Duodenal mucosa (tissue), 2 donors: ENCODE data around the gene MRPL43.
A peak's percentile ranks its signal among the peaks of the same experiment; 100 is the strongest.
"Not testable (repeated sequence)": the region's sequence is repeated elsewhere in the genome, so short reads cannot be mapped to it uniquely, and the experiment has no call there.

Experiments
- H3K27ac ChIP-seq: one replicate; pipeline ENCODE4 v1.7.0; 2013; ENCODE audit warnings: low read depth, low read length
- H3K27me3 ChIP-seq, 2 donors: one replicate each; pipeline ENCODE4 v1.7.0; 2013; ENCODE audit warnings: low read length in 2 of 2, control low read depth in 1 of 2; ENCODE audit not compliant: insufficient read depth in 2 of 2, control insufficient read depth in 1 of 2
- H3K36me3 ChIP-seq, 2 donors: one replicate each; pipeline ENCODE4 v1.7.0; 2013; ENCODE audit warnings: low read length in 2 of 2, control low read depth in 1 of 2; ENCODE audit not compliant: insufficient read depth in 2 of 2, control insufficient read depth in 1 of 2
- H3K4me1 ChIP-seq, 2 donors: one replicate each; pipeline ENCODE4 v1.7.0; 2013; ENCODE audit warnings: low read length in 2 of 2, control low read depth in 1 of 2; ENCODE audit not compliant: insufficient read depth in 2 of 2, control insufficient read depth in 1 of 2
- H3K4me3 ChIP-seq, 2 donors: one replicate each; pipeline ENCODE4 v1.7.0; 2013; ENCODE audit warnings: low read length in 2 of 2, low read depth in 1 of 2
- H3K9ac ChIP-seq, 2 donors: one replicate each; pipeline ENCODE4 v1.7.0; 2013; ENCODE audit warnings: low read length in 2 of 2, low read depth in 1 of 2
- H3K9me3 ChIP-seq, 2 donors: one replicate each; pipeline ENCODE4 v1.7.0; 2013; ENCODE audit warnings: low read length in 2 of 2, control low read depth in 1 of 2; ENCODE audit not compliant: control insufficient read depth in 1 of 2

MRPL43 gene

DNA sequence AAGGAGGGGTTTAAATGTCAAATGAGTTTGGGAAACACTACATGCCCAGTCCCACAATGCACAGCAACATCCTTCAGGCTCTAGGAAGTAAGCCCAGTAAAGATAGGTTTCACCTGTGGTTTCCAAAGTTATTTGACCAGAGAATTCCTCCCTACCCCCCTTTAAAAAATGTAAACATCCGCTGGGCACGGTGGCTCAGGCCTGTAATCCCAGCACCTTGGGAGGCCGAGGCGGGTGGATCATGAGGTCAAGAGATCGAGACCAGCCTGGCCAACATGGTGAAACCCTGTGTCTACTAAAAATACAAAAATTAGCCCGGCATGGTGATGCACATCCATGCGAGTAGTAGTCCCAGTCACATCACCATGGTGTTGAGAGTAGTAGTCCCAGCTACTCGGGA lies 11.9 kb downstream of the MRPL43 start:
- not testable (repeated sequence) for H3K9ac ChIP-seq, H3K27me3 ChIP-seq, H3K27ac ChIP-seq, H3K9me3 ChIP-seq, H3K4me3 ChIP-seq
- Histone ChIP-seq H3K36me3 (peaks cover 26 to 68% of the 10 kb centered on the region in 2 donors), H3K4me1 (peaks cover 17 to 21% of the 10 kb centered on the region in 2 donors)

- H3K9me3 ChIP-seq, result no peaks in the 10 kb centered on the region
- no peak overlapping the region for H3K9ac ChIP-seq
- peaks cover 17 to 45% of the 10 kb centered on the region in 2 donors for H3K36me3 ChIP-seq
- H3K27ac ChIP-seq, result no peak overlapping the region
- H3K27me3 ChIP-seq, result no peaks in the 10 kb centered on the region
- H3K4me1 ChIP-seq, result peaks cover 27 to 35% of the 10 kb centered on the region in 2 donors
- no peak overlapping the region for H3K4me3 ChIP-seq
Measured at GRCh38 chr10:100972904-100973535, 14.3 kb downstream of the MRPL43 start.

GRCh38 chr10:100972115-100972903 lies 15.0 kb downstream of the MRPL43 start:
- Histone ChIP-seq H3K4me3 (peak overlapping the region; percentile 79 to 84), H3K36me3 (peaks cover 17 to 38% of the 10 kb centered on the region in 2 donors), H3K4me1 (peaks cover 29 to 35% of the 10 kb centered on the region in 2 donors), H3K9me3 (no peaks in the 10 kb centered on the region), H3K27ac (no peak overlapping the region), H3K27me3 (no peaks in the 10 kb centered on the region), H3K9ac (peak overlapping the region; percentile 3 to 36)

- peaks cover 16 to 33% of the 10 kb centered on the region in 2 donors for H3K36me3 ChIP-seq
- H3K9me3 ChIP-seq, result no peaks in the 10 kb centered on the region
- peak overlapping the region; percentile 28 for H3K27ac ChIP-seq
- peaks cover 29 to 35% of the 10 kb centered on the region in 2 donors for H3K4me1 ChIP-seq
- peak overlapping the region; percentile 3 to 36 for H3K9ac ChIP-seq
- peak overlapping the region; percentile 79 to 84 for H3K4me3 ChIP-seq
- no peaks in the 10 kb centered on the region for H3K27me3 ChIP-seq
Measured at GRCh38 chr10:100970914-100971811, 16.1 kb downstream of the MRPL43 start.

GRCh38 chr10:100970076-100970913 lies 17.0 kb downstream of the MRPL43 start:
- Histone ChIP-seq H3K4me3 (peak overlapping the region; percentile 79 to 84), H3K27ac (peak overlapping the region; percentile 69), H3K4me1 (peaks cover 29 to 35% of the 10 kb centered on the region in 2 donors), H3K9me3 (no peaks in the 10 kb centered on the region), H3K27me3 (no peaks in the 10 kb centered on the region), H3K9ac (peak overlapping the region; percentile 82 to 89), H3K36me3 (peaks cover 16 to 35% of the 10 kb centered on the region in 2 donors)

DNA sequence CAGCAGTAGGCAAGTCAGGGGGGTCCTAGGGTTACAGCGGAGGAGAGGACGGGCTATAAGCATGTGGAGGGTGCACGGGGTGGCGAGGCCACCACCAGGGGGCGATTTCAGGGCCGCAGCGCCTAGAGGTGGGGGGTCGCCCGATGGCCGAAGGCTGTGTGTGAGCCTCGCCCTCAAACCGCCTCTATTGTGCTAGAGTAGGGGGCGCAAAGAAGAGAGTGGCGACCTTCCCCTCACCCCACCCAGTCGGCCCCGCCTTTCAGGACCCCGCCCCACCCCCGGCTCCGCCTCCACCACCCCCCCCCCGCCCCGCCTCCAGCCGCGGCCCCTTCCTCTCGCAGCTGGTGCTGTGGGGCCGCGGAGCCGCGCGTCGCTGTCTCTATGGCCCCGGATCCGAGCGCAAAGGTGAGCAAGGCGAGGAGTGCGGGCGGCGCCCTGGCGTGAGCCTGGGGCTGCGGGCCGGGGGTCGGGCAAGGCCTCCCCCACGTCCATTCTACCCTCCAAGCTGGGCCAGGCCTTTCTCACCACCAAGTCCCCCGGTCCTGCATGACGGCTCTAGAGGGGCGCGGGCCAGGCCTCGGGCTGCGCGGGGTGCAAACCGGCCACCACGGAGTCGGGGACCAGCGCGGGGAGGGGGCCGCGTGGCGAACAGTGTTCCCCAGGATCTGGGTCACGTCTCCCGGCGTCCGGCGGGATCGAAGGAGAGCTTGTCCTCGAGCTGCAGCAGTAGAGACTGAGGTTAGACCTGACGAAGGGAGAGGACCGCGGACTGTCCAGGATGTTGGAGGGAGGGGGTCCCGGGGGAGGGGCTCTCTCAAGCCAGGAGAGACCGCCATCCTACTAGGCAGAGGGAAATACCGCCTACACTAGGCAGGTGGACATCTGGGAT lies 17.9 kb downstream of the MRPL43 start, which contains the start of gene SEMA4G:
SEMA4G (plus strand) TSS at position 318 of the 889 bp plus-strand sequence. CDS start 3,409 bp downstream, outside the sequence.
- Histone ChIP-seq H3K9me3 (no peaks in the 10 kb centered on the region), H3K36me3 (peaks cover 16 to 34% of the 10 kb centered on the region in 2 donors), H3K4me3 (peak within 1 kb of the TSS; percentile 79 to 84), H3K27ac (peak within 1 kb of the TSS; percentile 69), H3K4me1 (peaks cover 29 to 35% of the 10 kb centered on the region in 2 donors), H3K27me3 (no peaks in the 10 kb centered on the region), H3K9ac (peak within 1 kb of the TSS; percentile 82 to 89)

DNA sequence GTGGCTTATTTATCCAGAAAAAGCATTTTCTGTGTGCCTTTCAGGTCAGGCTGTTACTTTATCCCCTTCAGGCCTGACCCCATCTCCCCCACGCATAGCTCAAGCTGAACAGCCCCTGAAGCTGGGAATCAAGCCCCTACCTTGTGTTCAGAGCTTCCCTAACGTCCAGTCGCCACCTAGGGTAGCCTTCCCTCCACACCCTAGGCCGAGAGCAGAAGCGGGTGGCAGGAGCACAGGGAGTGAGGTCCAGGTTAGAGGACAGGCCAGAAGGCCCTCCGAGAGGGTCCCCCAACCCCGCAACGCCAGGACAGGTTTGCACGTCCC lies 18.5 kb downstream of the MRPL43 start:
- H3K9ac ChIP-seq, result peak overlapping the region; percentile 63 to 67
- H3K4me1 ChIP-seq, result peaks cover 29 to 35% of the 10 kb centered on the region in 2 donors
- H3K9me3 ChIP-seq, result no peaks in the 10 kb centered on the region
- no peaks in the 10 kb centered on the region for H3K27me3 ChIP-seq
- H3K27ac ChIP-seq, result no peak overlapping the region
- H3K4me3 ChIP-seq, result peak overlapping the region; percentile 76 to 79
- H3K36me3 ChIP-seq, result peaks cover 16 to 33% of the 10 kb centered on the region in 2 donors

DNA sequence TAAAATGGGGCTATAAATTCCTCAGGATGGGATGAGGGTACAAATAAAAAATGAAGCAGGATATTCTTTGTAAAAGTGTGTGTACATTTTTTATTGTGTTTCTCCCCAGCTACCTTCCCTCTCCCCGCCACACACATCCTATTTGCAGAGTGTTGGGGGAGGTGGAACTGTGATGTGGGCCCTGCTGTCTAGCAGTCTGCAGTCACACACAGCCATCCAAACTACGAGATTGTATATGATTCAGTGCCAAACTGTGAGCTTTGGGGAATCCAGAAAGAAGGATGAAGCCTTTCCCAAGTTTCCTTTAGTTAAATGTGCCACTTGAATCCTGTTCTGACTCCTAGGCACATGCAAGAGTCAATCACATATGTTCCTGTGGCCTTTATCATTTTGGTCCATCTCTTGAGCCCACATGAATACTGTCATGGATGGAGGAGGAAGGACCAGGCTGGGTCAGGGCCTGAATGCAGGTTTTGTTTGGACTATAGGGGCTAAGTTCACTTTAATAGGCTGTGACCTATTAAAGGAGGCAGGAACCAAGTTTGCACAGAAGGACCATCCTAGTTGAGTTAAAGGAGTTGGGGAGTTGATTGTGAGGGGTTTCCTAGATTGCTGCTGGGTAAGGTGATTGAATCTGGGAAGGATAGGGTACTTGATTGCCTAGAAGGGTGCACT lies 19.1 kb downstream of the MRPL43 start:
- no peaks in the 10 kb centered on the region for H3K9me3 ChIP-seq
- peak overlapping the region; percentile 76 to 79 for H3K4me3 ChIP-seq
- H3K27me3 ChIP-seq, result no peaks in the 10 kb centered on the region
- peaks cover 28 to 35% of the 10 kb centered on the region in 2 donors for H3K4me1 ChIP-seq
- no peak overlapping the region for H3K27ac ChIP-seq
- peaks cover 16 to 26% of the 10 kb centered on the region in 2 donors for H3K36me3 ChIP-seq
- peak overlapping the region in 1 of 2 donors; percentile 67 for H3K9ac ChIP-seq
